ENCODE measurements around the gene MTRF1L.

Gene MTRF1L

GRCh38 chr6:153002613-153003365 lies at the start of gene MTRF1L:
MTRF1L (minus strand) TSS chr6:153002709; CDS start chr6:153002685, 24 bp downstream.
- DNase-seq (ENCODE audit: low read depth): peak; percentile 82

- DNase-seq (ENCODE audit: low read depth): no peak
These were observed 49.3 kb upstream of the MTRF1L start for GRCh38 chr6:153051801-153052200.

GRCh38 chr6:153048631-153049030 lies 46.1 kb upstream of the MTRF1L start:
- no peak for DNase-seq (ENCODE audit: low read depth)

- DNase-seq (ENCODE audit: low read depth): no peak
These were observed 44.9 kb upstream of the MTRF1L start for GRCh38 chr6:153047386-153047785.

- DNase-seq (ENCODE audit: low read depth): no peak
These were observed 42.8 kb upstream of the MTRF1L start for GRCh38 chr6:153045271-153045670.

GRCh38 chr6:153044295-153044694 lies 41.8 kb upstream of the MTRF1L start:
- no peak for DNase-seq (ENCODE audit: low read depth)

- no peak for DNase-seq (ENCODE audit: low read depth)
These were observed 41.2 kb upstream of the MTRF1L start for GRCh38 chr6:153043719-153044118.

GRCh38 chr6:153038378-153039057 lies 36.0 kb upstream of the MTRF1L start:
- no peak for DNase-seq (ENCODE audit: low read depth)

- DNase-seq (ENCODE audit: low read depth): no peak
These were observed 31.6 kb upstream of the MTRF1L start for GRCh38 chr6:153034139-153034538.

GRCh38 chr6:153032255-153032882 lies 29.9 kb upstream of the MTRF1L start:
- DNase-seq (ENCODE audit: low read depth): no peak

GRCh38 chr6:153031335-153031955 lies 28.9 kb upstream of the MTRF1L start:
- DNase-seq (ENCODE audit: low read depth): no peak

GRCh38 chr6:153028963-153029362 lies 26.5 kb upstream of the MTRF1L start:
- no peak for DNase-seq (ENCODE audit: low read depth)

- DNase-seq (ENCODE audit: low read depth): no peak
These were observed 25.8 kb upstream of the MTRF1L start for GRCh38 chr6:153028286-153028685.

- no peak for DNase-seq (ENCODE audit: low read depth)
These were observed 25.0 kb upstream of the MTRF1L start for GRCh38 chr6:153027480-153027879.

GRCh38 chr6:153024709-153025017 lies 22.2 kb upstream of the MTRF1L start:
- DNase-seq (ENCODE audit: low read depth): no peak

- no peak for DNase-seq (ENCODE audit: low read depth)
These were observed 21.6 kb upstream of the MTRF1L start for GRCh38 chr6:153023977-153024708.

- DNase-seq (ENCODE audit: low read depth): no peak
These were observed 15.8 kb upstream of the MTRF1L start for GRCh38 chr6:153018355-153018754.

GRCh38 chr6:153016846-153017245 lies 14.3 kb upstream of the MTRF1L start:
- DNase-seq (ENCODE audit: low read depth): no peak

GRCh38 chr6:153015094-153015640 lies 12.7 kb upstream of the MTRF1L start:
- DNase-seq (ENCODE audit: low read depth): no peak

GRCh38 chr6:153013438-153013837 lies 10.9 kb upstream of the MTRF1L start:
- DNase-seq (ENCODE audit: low read depth): no peak

GRCh38 chr6:153012856-153013255 lies 10.3 kb upstream of the MTRF1L start:
- no peak for DNase-seq (ENCODE audit: low read depth)

- no peak for DNase-seq (ENCODE audit: low read depth)
These were observed 819 bp upstream of the MTRF1L start for GRCh38 chr6:153003366-153003690.

Data from T-helper 22 cell (primary cell).